Measurements from ENCODE around the gene HSPA12B. TPM values are rescaled to one million over a fixed set of nuclear protein-coding genes. Genes with fewer than 3 reads are reported as not detected.

HSPA12B gene
- 10 to 100 TPM; 15.7 to 19.3 TPM for total RNA-seq
- long read RNA-seq, transcript HSPA12B-201 (13 exons, 3,151 nt), result major isoform, 14 of 35 reads
- long read RNA-seq, partial matches to known transcripts, result 10 of 35 reads
- long read RNA-seq, other reads (novel, unspliced or antisense), result 9 of 35 reads

DNA sequence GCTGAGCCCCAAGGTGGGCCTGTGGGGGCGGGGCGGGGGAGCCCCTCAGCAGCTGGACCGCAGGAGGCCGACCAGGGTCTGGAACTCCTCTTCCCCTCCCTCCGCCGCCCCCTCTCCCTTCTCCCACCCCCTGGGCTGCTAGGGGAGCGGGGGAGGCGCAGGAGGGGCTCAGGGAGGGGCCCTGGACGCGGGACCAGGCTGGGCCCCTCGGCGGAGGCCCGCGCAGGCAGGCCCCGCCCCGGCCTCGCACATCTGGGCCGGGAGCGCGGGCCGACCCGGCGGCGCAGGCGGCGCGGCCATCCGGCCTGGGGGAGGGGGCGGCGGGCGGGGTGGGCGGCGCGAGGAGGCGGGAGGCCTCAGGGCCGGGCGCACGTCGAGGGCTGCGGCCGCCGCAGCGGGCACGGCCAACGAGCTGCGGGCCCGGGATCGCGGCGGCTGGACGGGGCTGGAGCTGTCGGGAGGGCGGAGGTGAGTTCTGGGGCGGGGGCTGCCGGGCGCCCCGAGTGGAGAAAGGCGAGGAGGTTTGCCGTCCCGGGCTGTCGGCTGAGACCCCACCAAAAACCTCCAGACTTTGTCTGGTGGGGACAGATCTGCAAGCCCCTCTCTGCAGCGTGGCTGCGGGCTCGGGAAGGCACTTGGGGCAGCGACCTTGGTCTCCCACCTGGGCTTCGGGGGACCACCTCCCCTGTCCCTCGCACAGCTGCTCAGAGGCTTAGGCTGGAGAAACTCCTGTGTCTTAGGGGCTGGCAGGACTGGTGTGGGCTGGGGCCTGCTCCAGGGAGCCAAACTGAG, at the start of gene HSPA12B:
Gene HSPA12B, plus strand, starts transcription at position 359 of the 792 bp plus-strand sequence. CDS start 5,990 bp downstream, outside the sequence.
- ATAC-seq (peak; percentile 24 to 46), DNase-seq (no peak)
- intact Hi-C loops (cut with DNase I), result no loop called here

- ATAC-seq (no peak), DNase-seq (no peak)
- intact Hi-C loops (cut with DNase I), result no loop called here
Observed at GRCh38 chr20:3685341-3685740, 47.1 kb upstream of the HSPA12B start.

DNA sequence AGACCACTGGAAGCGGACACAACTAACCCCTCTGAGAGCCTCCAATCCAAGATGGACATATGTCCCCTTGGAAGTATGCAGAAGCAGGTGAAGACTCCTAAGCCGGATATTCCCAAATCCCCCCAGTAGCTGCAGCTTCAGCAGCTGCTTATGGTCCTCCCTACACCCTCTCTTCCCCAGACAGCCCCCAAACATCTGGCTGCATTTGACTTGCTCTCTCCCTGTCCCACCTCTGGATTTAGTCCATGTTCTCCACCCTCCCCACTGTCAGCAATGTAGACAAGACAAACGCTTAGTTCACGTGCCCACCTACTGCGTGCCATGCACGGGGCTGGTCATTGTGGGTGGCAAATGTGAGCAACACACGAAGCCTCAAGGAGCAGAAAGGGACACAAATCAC, 46.1 kb upstream of the HSPA12B start:
- intact Hi-C loops (cut with DNase I), result no loop called here
- DNase-seq, result no peak
- no peak for ATAC-seq

DNA sequence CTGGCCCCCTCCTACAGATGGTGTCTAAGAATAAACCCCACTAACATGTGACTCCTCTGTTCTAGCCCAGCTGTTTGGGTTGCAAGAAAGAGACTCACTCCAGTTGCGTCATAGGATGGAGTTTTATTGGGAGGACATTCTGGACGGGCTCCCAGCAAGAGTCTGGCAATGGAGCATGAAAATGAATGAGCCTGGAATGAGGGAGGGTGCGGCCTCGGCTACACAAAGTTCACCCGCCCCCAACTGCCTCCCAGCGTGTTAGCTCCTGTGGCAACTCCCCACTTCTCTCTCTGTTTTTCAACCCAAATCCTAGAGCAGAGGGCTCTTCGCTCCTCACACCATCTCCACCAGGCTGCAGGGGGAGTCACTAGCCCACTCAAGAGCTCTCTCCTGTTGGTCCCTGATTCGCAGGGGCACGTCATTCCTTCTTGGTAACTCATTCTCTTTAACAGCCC, 45.6 kb upstream of the HSPA12B start:
- intact Hi-C loops (cut with DNase I), result no loop called here
- DNase-seq, result peak; percentile 86
- ATAC-seq, result peak; percentile 88 to 91

- DNase-seq (no peak), ATAC-seq (peak; percentile 78 to 83)
- intact Hi-C loops (cut with DNase I), result no loop called here
Observed at GRCh38 chr20:3687655-3688054, 44.8 kb upstream of the HSPA12B start.

- DNase-seq, result no peak
- ATAC-seq, result no peak
- intact Hi-C loops (cut with DNase I), result no loop called here
Observed at GRCh38 chr20:3689978-3690377, 42.5 kb upstream of the HSPA12B start.

- ATAC-seq, result no peak
- no peak for DNase-seq
- intact Hi-C loops (cut with DNase I), result no loop called here
Observed at GRCh38 chr20:3690413-3690812, 42.1 kb upstream of the HSPA12B start.

GRCh38 chr20:3691306-3691705, 41.2 kb upstream of the HSPA12B start:
- DNase-seq, result no peak
- no peak for ATAC-seq
- intact Hi-C loops (cut with DNase I), result no loop called here

GRCh38 chr20:3691897-3692296, 40.6 kb upstream of the HSPA12B start:
- ATAC-seq (no peak), DNase-seq (no peak)
- intact Hi-C loops (cut with DNase I), result no loop called here

- intact Hi-C loops (cut with DNase I), result no loop called here
- ATAC-seq, result no peak
- no peak for DNase-seq
Observed at GRCh38 chr20:3692706-3693294, 39.7 kb upstream of the HSPA12B start.

DNA sequence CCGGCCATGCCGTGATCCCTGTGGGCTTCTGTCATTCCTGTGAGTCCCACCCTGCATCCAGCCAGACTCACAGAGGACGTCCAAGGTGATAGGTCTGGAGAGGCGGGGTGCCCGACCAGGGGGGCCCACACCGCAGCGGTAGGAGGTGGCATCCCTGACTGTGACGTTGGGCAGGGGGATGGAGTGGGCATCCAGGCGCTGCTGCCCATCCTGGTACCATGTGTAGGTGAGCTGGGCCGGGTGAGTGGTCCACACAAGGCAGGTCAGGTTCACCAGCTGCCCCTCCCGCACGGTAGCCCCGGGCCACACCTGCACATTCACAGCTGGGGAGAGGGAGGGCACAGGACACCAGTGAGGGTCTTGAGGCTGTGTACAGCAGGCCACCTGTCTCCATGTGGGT, 39.1 kb upstream of the HSPA12B start:
- ATAC-seq (no peak), DNase-seq (no peak)
- intact Hi-C loops (cut with DNase I), result no loop called here

DNA sequence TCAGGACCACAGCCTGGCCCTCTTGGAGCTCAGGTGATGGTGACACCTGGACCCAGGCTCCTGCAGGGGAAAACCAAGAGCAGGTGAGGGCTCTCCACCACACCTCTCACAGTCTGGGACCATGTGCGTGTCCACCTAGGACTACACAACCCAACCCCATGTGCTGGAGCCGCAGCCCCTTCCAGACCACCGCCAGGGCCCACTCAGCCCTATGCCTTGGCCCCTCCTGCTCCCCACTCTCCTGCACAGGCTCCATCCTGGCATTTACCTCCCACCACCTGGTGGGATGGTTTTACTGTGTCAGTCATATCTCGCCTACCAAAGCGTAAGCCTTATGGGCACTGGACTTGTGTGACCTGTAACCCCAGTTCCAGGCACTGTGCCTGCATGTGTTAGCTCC, 37.6 kb upstream of the HSPA12B start:
- intact Hi-C loops (cut with DNase I), result no loop called here
- DNase-seq, result no peak
- no peak for ATAC-seq

DNA sequence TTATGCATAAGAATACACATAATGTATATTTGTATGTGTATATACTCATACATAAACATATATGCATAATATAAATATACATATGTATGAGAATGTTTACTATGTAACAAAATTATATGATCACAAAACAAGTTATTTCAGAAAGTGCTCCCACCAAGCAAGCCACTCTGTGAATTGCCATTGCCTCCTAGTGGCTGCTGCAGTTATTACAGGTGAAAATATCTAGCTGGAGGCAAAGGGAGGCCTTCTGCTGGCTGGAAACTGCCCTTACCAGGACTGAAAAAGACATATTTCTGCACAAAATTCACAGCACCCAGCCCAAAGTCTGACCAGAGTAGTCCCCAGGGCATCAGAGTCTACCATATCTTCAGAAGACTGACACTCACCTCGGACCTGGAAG, 36.3 kb upstream of the HSPA12B start:
- ATAC-seq (no peak), DNase-seq (no peak)
- intact Hi-C loops (cut with DNase I), result no loop called here

- ATAC-seq, result no peak
- no peak for DNase-seq
- intact Hi-C loops (cut with DNase I), result no loop called here
Observed at GRCh38 chr20:3696745-3697587, 35.5 kb upstream of the HSPA12B start.

DNA sequence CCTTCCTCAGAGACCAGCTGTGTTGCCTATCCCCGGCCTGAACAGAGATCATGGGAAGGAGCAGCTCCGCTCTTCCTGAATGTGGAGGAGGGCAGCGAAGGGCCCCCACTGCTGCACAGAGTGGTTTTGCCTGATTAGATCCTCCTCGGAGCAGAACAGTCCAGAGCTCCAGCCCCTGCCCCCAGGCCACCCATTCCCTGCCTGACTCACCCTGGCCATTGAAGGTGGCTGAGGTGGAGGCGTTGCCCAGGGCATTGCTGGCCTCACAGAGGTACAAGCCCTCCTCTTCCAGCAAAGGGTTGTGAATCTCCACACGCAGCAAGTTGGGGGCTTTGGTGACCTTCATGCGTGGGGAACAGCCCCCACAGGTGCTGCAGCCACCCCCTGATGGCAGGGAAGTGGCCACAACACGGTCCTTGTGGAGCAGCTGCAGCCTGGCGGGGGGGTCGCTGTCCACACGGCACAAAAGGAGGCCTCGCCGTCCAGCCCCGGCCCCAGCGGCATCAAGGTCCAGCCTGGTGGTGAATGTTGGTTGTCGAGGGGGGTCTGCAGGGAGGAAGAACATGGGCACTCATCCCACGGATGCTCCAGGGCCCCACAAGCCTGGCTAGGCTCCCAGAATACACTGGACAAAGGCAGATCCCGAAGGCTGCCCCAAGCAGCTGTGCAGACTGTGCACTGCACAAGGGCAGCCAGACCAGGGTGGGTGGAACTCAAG, 34.7 kb upstream of the HSPA12B start:
- ATAC-seq (no peak), DNase-seq (no peak)
- intact Hi-C loops (cut with DNase I), result no loop called here

- no peak for DNase-seq
- intact Hi-C loops (cut with DNase I), result no loop called here
- ATAC-seq, result no peak
Observed at GRCh38 chr20:3698591-3699001, 33.9 kb upstream of the HSPA12B start.

DNA sequence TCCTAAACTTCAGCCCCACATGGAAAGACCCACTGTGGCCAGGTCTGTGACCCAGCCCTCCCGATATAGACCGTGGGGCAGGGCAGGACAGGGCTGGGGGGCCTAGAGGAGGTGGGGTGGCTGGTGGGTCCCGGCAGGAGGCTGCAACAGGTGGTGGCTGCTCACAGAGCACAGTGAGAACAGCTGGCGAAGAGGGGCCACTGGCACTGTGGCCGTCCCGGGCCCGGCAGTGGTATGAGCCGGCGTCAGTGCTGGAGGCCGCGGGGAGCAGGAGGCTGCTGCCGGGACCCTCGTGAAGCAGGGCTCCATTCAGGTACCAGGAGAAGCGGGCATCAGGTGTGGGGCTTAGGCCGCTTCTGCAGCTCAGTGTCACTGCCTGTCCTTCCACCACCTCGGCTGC, 33.4 kb upstream of the HSPA12B start:
- DNase-seq (no peak), ATAC-seq (no peak)
- intact Hi-C loops (cut with DNase I), result no loop called here

DNA sequence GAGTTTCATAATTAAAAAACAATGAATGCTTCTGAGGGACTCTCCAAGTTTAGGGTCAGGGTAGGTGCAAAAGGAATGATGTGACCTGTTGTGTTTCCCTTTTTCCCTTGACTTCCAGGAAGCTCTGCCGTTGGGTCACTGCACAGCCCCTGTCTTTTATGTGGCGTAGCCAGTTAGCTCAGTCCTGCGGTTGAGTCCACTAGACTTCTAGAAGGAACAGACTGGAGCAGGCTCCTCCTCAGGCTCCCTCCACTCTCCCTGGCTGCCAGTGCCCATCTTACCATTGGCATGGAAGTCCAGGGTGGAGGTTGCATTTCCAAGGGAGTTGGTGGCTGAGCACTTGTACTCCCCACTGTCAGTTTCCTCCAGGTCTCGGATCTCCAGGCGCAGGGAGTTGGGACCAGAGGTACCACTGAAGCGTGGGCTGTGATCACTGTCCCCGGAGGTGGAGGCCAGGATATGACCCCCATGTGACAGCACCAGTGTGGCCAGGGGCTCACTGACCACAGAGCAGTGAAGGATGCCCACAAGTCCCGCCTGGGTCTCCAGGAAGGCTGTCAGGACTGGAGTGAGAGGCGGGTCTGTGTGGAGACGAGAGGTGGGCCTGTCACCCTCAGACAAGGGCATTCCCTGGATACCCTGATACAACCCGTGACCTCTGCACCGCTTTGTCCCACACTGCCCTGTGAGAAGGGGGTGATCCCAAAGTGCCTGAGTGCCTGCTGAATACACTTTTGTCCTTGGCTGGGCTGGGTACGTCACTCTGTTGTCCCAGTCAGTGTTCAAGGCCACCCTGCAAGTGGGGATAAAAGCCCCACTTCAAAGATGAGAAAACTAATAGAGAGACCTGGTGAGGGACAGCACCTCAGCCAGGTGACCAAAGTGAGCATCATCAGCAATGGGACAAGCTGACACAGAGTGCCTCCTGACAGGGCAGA, 31.2 kb upstream of the HSPA12B start:
- ATAC-seq (no peak), DNase-seq (no peak)
- intact Hi-C loops (cut with DNase I), result no loop called here

Data from left cardiac atrium (tissue), 4 donors.